HG03196 (cell line): ENCODE results near the gene SPATA31E1.

Experiments used
- ATAC-seq: cut with Tn5 transposase; IDR thresholded peaks from one replicate; pipeline ENCODE4 v1.9.1; 2021; ENCODE audit not compliant: unreplicated experiment

Gene SPATA31E1

DNA sequence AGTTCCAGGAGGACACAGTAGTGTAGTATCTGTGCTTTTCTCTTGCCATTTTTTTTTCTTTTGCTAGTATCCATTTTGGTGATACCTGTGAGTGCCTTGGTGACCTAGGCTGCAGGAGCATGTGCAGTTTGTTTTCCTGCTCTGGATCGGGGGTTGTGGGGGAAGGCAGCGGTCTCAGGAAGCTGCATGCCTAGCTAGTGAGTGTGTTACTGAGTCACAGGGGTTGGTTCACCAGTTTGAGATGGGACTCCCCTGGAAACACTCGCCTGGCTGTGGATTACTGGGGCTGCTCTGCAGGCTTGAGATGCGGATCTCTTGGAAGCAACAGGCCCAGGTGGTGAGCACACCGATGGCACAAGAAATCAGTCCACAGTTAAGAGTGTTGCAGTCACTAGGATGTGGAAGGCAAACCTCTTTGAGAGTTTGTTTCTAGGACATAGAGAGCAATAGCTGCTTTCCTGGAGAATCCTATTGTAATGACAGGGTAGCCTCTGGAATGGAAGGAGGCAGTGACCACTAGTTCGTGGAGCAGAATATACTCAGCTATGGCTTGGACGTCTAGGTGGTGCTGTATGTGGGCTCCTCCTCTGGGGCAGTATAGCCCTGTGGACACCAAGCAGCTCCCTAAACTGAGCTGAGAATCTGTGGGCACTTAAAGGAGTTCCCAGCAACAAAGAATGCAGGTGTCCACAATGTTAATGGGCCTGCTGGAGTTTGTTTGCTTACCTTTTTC is 20.0 kb upstream of the SPATA31E1 start:
- no peak for ATAC-seq

DNA sequence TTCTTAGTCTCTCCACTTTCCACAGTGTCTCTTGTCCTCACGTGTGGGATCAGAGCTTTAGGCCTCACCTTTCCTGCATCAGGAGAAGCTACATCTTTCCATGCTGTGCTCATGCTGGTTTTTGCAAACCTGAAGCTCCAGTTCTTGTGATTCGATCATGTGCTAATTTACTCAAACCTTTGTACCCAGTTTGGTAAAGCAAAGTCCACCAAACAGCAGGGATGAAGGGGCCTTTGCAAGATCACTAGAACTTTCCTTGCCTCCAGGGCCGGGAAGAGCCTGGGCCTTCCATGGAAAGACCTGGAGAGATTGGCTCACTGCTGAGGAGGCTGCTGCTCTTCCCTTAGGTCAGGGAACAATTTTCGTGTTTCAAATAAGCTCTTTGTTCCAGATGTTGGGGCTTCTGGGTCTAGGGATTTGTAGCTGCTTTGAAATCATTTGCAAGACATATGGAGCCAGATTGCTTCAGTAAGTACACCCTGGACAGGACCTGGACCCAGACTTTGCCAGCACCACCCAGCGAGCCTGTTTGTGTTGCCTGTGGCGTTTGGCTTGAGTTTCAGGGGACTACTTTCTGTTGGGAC is 18.7 kb upstream of the SPATA31E1 start:
- ATAC-seq, result no peak

DNA sequence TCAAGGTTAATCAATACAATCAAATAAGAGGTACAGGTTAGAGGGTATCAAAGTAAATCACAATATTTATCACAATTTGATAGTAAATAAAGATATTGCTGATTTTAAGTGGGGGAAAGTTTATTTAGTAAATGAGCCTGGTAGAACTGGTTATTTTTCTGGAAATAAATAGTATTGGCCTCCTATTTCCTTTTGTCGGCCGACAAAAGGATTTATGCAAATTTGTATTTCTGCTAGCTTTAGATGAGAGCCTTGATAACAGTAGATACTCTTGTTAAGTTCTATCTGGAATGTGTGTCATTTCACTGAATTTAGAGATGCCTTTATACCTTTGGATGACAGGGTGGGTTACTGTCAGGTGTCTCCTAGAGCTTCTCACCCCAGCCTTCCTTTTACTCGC is 17.8 kb upstream of the SPATA31E1 start:
- no peak for ATAC-seq

DNA sequence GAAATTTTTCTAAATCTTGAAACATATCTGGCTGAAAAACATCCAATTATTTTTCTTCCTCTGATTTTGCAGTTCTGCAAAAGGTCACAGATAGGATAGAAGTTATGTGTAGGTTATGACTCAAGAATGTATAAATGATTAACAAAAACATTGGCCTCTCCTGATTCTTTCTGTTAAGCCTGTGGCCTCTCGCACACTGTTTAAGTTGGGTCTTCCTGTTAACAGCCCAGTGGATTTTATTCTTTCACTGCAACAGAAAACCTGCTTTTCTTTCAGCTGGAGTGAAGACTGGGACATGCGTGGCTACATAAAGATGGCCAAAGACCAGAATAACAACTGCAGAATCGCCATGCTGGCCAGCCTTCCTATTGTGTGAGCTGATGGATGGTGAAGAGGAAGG is 17.1 kb upstream of the SPATA31E1 start:
- no peak for ATAC-seq

DNA sequence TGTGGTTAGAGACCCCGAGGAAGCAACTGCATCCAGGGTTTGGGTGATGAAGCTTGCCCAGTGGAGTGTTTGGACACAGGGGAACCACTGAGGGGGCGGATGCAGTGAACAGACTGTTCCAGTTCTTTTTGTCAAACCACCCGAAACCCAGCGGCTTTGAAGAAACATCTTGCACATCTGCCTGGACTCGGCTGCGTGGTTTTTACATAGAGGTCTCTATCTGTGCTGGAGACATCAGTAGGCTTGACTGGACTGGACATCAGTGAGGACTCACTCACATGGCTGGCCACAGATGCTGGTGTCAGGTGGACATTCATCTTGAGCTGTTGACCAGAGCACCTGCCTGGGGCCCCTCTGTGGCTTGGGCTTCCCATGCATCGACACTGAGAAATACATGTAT is 15.3 kb upstream of the SPATA31E1 start:
- no peak for ATAC-seq

DNA sequence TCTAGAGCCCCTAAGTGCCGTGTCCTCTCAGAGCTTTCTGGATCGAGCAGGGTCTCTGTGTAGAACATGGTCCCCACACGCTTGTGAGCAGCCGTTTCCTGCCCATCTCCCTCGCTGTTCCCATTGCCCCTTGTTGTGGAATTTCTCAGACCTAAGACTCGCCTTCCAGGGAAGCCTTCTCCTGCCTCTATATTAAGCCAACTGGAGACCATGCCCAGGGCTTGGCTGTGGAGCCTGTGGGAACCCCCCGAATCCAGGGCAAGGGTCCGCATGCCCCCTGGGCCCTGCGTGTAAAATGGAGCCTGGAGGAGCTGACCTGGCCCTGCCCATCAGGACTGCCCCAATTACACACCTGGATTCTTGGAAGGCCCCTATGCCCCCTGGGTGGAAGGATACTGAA is 14.5 kb upstream of the SPATA31E1 start:
- no peak for ATAC-seq

DNA sequence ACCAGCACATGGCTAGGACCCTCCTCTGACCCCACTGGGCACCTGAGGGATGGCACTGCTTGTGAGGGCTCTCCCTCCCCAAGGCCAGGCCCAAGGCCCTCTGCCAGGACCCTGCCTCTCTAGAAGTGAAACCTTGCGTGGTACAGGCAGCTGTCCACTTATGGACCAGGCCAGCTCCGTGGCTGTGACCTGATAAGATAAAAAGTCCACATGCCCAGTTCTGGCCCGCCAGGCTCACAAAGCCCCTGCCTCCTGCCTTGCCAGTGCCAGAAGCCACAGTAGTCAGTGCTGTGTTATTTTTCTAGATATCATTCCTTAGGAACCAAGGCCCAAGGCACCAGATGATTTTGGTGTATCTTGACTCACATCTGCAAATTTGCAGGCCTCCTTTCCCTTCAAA is 14.0 kb upstream of the SPATA31E1 start:
- ATAC-seq, result no peak

DNA sequence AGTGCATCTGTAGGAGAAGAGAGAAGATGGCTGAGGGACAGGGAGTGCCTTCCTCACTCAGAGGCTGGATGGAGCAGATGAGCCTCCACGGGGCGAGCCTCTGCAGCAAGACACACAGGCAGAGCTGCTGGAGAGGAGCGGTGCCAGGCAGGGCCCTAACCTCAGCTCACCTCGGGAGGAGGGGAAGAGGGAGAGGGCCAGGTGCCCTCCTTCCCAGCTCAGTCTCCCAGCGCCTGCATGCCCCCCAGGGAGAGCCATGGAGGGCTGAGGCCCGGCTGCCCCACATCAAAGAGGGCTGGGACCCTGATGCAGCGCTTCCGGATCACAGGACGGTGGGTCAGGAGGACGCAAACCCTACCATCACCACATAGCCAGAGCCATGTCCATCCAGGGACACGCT is 13.6 kb upstream of the SPATA31E1 start:
- no peak for ATAC-seq

DNA sequence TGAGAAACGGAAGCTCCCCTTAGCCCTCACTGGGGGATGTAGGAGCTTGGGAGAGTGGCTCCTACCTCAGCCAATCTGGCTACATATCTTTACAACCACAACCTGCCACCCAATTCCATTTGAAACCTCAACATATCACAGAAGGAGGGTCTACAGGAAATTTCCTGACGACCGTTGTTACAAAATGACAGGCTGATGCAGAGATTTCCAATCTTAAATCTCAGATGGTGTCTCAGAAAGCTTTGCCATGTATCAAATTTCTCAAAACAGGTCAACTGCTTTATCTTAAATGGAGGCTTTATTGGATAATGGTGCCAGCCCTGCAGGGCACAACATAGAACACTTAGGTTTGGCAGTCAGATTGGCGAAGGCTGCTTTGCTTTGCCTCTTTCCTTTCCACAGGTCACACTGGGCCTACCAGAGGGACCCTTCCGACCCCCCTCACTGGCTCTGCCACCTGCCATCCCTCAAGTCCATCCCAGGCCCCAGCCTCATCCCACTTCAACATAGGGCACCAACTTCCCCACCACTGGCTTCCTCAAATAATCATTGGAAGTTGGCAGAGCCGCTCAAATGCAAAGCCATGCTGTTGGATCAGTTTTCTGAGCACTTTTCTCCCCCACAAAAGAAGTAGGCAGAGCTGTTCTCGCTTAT is 11.1 kb upstream of the SPATA31E1 start:
- no peak for ATAC-seq

DNA sequence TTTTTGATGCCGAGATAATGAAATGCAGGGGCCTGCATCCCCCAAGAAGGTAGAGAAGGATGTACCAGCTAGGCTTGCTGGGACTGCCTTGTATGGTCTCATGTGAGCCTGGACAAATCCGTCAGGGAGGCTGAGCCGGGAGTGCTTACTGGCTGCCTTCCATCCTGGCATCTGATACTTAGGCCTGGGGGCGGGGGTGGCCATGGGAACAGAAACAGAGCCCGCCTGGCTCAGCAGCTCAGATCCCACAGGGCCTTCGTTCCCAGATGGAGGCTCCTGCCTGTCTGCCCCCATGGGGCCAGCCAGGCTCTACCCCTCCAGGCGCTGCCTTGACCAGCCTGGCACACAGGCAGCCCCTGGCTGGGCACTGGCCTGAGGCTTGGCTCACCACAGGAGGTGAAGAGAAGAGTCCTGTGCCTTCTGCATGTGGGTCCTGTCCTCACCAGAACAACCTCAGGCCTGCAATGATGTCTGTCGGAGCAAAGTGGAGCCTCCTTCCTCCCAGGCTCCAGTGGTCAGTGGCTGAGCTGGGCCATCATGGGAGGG is 10.5 kb upstream of the SPATA31E1 start:
- ATAC-seq, result no peak

DNA sequence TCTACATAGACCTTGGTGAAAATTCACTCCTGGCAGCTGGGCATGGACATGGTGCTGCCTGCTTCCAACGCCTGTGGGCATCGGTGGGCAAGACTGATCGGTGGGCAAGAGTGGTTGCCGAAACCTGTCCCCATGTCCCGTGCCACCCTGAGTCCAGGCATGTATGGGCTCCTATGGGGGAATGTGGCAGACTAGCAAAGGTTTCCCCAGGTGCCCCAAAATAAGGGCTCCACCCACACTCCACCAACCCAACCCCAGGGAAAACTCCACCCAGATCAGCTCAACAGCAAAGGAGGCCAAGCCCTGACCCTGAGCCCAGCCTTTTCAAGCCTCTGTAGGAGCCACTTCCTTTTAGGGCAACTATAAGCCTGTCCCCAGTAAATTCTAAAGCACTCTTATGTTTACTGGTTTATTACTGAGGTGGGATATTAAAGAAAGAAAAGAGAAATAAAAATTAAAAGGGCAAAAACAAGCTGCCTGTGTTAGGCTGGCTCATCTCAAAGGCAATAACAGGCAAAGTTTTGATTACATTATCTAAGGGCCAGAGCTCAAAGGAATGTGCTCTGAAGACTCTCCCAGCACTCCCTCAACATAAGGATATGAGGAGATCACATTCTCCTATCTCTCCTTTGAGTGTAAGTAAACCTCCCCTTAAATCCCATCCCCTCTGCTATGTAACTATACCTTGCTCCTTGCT is 8.9 kb upstream of the SPATA31E1 start:
- ATAC-seq, result no peak

DNA sequence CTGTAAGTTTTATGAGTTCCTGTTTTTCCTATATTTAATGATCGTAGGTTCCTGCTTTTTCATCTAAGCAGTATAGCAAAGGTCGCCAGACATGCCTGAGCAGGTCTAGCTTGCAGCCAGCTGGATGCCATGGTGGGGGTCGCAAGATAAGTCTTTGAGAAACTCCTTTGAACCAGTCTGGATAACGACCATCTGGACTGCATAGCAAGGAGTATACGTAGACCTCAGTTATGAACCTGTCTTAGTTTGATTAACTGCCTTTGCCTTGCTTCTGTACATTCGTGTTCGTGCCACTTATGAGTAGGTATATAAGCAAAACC is 8.4 kb upstream of the SPATA31E1 start:
- ATAC-seq, result no peak

DNA sequence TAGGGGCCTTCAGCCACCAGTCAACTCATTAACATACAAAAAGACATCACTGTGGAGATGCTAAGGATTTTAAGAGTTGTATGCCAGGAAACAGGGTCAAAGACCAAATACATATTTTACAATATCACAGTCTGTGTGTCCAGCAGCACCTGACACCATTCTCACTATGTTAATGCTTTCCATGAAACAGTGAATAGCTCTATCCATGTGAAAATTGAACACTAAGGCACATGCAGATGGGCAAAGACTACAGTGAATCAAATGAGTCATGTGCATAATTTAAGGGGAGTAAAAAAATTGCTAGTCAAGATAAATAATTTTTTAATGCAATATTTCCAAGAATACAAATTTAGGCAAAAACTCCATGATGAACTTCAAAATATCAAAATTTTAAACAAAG is 7.6 kb upstream of the SPATA31E1 start:
- ATAC-seq, result no peak

DNA sequence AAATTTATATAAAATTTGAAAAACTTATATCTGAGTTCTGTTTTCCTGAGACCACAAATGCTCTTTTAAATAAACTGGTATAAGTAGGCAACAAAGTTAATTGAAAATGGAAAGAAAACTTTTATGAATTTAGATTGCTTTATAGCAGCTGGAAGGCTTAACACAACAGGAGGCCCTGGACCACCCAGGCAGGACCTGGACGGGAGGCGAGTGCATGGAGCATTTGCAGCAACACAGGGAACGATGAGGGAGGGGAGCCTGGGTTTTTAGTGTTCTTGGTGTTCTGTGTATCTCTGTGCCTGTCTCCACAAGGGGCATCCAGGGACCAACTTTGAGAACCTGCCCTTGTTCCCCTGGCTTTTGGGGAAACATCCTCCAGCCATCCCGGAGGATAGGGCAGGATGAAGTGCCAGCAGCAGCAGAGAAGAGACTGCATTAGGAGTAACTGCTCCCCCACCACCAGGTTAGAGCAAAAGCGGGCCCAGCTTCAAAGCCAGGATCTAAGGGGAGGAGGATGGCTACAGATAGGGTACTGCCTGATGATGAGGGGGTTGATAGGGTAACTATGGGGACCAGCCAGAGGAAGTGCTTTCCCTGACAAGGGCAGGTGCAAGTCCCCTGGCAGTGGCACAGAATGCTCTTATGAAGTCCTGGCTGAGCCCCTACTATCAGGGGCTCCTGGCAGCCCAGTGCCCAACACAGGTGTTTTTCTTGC is 6.7 kb upstream of the SPATA31E1 start:
- ATAC-seq, result no peak

DNA sequence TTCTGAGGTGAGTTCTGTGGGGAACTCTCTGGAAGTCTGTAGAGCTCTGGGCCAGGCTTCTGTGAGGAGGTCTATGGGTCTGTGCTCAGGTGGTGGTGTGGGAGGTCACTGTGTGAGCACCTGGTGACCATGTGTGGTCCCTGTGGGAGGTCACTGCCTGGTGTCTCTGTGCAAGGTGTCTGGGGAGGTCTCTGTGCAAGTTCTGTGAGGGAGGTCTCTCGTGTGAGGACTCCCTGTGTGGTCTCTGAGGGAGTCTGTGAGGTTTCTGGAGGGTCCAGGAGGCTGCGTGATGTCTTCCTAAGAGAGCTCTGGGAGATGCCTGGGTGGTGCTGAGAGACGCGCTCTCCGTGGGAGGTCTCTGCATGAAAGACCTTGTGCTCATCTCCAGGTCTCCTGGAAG is 6.0 kb upstream of the SPATA31E1 start:
- no peak for ATAC-seq

DNA sequence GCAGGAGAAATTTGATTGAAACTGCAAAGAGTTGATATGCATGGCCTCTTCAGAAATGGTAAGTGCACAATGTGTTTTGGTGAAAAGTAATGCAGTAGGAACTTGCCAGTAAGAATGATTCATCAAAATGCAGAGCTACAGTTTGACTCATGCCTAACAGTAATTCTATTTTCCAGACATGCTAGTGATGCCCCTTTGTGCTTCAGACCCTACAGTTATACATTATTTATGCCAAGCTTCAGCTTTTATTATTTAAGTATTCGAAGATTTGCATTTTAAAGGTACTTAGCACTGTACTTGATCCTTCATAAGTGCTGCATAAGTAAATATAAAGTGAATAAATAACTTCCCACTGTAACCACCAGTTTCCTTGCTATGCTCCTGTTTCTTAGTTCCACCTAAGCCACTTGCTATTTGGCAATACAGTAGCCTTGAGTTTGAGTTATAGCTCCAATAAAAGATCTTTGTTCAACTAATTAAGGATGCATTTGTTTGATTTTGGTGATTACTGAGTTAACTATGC is 3.6 kb upstream of the SPATA31E1 start:
- ATAC-seq, result no peak

DNA sequence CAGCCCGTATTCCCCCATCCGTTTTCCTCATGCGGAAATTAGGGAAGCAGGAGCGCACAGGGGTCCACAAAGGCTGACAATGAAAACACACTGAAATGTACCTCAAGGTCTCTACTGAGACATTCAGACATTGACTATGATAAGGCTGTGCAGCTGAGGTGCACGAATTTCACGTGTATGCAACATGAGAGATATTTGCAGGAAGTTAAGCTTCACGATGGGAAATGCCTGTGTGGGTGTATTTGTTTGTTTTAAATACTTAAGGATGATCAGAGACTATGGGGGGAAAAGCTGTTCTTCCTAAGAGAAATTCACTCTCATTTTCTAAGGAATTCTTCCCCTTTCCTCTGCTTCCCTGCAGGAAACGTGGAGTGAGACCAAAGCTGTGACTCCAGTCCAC is 2.6 kb upstream of the SPATA31E1 start:
- no peak for ATAC-seq

DNA sequence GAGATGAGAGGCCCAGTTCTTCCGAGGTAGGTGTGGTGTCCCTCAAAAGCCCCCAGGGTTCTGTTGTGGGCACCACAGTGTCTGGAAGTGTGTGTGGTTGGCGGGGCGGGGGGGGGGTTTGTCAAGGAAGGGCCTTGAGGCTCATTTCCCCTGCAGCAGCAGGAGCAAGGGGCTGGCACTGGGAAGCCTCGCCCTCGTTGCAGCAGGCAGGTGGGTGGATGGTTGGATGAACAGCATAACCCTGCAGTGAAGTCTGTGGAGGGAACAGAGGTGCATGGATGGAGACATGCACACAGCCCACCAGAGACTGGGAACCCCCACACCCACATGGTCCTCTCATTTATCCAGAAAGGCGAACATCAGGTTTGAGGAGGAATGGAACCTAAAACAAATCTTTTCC is 2.0 kb upstream of the SPATA31E1 start:
- ATAC-seq, result no peak

DNA sequence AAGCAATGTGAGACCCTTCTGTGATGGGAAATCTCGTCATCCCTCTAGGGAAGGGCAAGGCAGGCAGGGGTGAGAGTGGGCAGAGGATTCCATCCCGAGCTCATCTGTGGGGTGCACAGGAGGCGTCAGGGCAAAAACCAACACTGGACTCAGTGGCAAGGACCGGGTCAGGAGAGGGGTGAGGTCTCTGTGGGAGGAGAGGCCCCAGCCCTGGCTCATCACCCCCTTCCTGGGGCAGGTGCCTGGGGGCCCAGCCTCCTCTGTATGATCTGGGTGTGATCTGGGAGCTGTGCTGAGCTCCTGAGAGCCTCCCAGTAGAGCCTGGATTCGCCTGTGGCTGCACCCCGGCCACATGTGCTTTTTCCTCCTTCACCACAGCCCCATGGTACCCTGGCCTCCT is 597 bp downstream of the SPATA31E1 start:
- ATAC-seq, result no peak

DNA sequence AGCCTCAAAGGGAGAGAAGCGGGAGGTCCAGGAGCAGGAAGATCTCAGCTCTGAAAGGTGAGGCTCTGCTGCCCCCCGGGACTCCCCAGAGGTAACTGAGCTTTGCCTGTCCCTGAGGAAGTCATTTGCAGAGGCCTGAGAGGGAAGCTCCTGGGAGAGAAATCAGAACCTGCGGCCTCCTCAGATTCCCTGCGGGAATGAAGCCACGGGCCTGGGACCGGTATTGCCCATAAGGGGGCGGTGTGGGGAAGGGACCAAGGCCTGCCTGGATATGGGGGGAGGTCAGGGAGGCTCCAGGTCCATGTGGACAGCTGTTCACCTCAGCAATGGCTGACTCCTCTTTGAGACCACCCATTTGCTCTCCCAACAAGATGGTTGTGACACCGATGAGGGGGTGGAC is 1.3 kb downstream of the SPATA31E1 start:
- no peak for ATAC-seq
